ENCODE results near the gene ZNF614. TPM values are rescaled to one million over a fixed set of nuclear protein-coding genes. Genes with fewer than 3 reads are reported as not detected.

Gene ZNF614
- total and polyA plus RNA-seq, 2 of the 13 experiments (the other 11 are each of a cell fraction or from before 2014, with no cell fraction given) = 13.0 to 22.8 TPM

DNA sequence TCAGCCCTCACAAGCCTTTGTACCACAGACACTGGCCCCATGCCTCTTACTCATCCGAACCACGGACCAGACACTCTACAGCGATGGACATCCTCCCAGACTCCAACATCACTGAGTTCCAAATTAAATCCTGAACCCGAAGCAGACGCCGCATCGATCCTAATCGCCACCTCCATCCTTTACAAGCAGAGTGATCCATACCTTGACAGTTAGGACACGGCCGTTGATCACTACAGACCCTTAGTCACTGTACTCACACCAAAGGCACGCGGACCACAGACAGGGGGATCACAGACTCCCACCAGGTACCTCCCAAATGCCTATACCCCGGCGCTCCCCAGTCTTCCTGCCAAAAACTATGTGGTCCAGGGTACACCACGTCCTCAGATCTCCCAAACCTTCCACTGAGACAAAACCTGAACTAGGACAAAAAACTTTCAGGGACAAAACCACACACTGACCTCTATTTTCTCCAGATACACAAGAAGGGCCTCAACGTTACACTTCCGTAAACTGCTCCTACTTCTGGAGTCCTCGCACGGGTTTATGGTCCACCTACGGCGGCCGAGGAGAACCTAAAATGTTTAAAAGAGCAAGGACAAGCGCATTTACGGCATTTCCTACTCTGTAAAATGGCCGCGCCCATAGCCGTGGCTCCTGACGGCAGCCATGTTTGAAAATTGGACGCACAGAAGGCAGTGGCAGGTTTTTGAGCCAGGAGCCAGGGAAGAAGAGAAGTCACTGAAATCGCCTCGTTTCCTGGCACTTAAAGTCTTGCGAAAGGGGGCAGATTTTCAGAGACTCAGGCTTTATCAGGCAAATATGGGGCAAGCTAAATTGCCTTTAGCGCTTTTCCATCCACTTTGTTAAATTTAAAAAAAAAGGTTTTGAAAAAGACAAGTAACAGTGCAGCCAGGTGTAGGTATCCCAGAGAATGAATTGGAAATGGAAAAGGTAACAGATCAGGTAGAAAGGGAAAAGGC lies 41.6 kb downstream of the ZNF614 start, which contains the start of gene ZNF350 (continued):
- TF ChIP-seq, protein P1, sequence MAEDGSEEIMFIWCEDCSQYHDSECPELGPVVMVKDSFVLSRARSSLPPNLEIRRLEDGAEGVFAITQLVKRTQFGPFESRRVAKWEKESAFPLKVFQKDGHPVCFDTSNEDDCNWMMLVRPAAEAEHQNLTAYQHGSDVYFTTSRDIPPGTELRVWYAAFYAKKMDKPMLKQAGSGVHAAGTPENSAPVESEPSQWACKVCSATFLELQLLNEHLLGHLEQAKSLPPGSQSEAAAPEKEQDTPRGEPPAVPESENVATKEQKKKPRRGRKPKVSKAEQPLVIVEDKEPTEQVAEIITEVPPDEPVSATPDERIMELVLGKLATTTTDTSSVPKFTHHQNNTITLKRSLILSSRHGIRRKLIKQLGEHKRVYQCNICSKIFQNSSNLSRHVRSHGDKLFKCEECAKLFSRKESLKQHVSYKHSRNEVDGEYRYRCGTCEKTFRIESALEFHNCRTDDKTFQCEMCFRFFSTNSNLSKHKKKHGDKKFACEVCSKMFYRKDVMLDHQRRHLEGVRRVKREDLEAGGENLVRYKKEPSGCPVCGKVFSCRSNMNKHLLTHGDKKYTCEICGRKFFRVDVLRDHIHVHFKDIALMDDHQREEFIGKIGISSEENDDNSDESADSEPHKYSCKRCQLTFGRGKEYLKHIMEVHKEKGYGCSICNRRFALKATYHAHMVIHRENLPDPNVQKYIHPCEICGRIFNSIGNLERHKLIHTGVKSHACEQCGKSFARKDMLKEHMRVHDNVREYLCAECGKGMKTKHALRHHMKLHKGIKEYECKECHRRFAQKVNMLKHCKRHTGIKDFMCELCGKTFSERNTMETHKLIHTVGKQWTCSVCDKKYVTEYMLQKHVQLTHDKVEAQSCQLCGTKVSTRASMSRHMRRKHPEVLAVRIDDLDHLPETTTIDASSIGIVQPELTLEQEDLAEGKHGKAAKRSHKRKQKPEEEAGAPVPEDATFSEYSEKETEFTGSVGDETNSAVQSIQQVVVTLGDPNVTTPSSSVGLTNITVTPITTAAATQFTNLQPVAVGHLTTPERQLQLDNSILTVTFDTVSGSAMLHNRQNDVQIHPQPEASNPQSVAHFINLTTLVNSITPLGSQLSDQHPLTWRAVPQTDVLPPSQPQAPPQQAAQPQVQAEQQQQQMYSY (CRISPR knock-in tag; IDR thresholded peaks at IDR 0.05) = 0 out of 2 replicates have a peak, but pooled peaks have one; percentile 40
- TF ChIP-seq KLF11 (CRISPR knock-in tag; IDR thresholded peaks at IDR 0.05) = peak; percentile 62; the same call in 1 of the 2 replicates
- TF ChIP-seq SMYD3 (CRISPR knock-in tag; IDR thresholded peaks at IDR 0.05) = 0 out of 2 replicates have a peak, but pooled peaks have one; percentile 28
- TF ChIP-seq ZNF788 (CRISPR knock-in tag; IDR thresholded peaks at IDR 0.05; ENCODE audit: borderline replicate concordance) = peak; percentile 72; the same call in 1 of the 2 replicates
- no peak for TF ChIP-seq PRMT3 (CRISPR knock-in tag; IDR thresholded peaks at IDR 0.05; ENCODE audit: borderline replicate concordance, low read depth)
- TF ChIP-seq SP140L (CRISPR knock-in tag; IDR thresholded peaks at IDR 0.05; ENCODE audit: borderline replicate concordance) = 0 out of 2 replicates have a peak, but pooled peaks have one; percentile 43
- TF ChIP-seq HOXD1 (CRISPR knock-in tag; IDR thresholded peaks at IDR 0.05) = peak; percentile 63; the same call in 1 of the 2 replicates
- peak; percentile 81; the same call in 1 of the 2 replicates for TF ChIP-seq HOXA5 (CRISPR knock-in tag; IDR thresholded peaks at IDR 0.05)
- TF ChIP-seq ZNF331 (CRISPR knock-in tag; IDR thresholded peaks at IDR 0.05) = peak; percentile 68
- no peak for TF ChIP-seq FLYWCH1 (CRISPR knock-in tag; IDR thresholded peaks at IDR 0.05)
- TF ChIP-seq, protein P2, sequence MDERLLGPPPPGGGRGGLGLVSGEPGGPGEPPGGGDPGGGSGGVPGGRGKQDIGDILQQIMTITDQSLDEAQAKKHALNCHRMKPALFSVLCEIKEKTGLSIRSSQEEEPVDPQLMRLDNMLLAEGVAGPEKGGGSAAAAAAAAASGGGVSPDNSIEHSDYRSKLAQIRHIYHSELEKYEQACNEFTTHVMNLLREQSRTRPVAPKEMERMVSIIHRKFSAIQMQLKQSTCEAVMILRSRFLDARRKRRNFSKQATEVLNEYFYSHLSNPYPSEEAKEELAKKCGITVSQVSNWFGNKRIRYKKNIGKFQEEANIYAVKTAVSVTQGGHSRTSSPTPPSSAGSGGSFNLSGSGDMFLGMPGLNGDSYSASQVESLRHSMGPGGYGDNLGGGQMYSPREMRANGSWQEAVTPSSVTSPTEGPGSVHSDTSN (CRISPR knock-in tag; IDR thresholded peaks at IDR 0.05) = no peak
- TF ChIP-seq ZNF382 (CRISPR knock-in tag; IDR thresholded peaks at IDR 0.05; ENCODE audit: borderline replicate concordance) = no peak
- no peak for TF ChIP-seq NFE2L2 (IDR thresholded peaks at IDR 0.05; ENCODE audit: low read length)
- TF ChIP-seq ZNF816 (CRISPR knock-in tag; IDR thresholded peaks at IDR 0.05; ENCODE audit: borderline replicate concordance) = no peak
- TF ChIP-seq, protein P3, sequence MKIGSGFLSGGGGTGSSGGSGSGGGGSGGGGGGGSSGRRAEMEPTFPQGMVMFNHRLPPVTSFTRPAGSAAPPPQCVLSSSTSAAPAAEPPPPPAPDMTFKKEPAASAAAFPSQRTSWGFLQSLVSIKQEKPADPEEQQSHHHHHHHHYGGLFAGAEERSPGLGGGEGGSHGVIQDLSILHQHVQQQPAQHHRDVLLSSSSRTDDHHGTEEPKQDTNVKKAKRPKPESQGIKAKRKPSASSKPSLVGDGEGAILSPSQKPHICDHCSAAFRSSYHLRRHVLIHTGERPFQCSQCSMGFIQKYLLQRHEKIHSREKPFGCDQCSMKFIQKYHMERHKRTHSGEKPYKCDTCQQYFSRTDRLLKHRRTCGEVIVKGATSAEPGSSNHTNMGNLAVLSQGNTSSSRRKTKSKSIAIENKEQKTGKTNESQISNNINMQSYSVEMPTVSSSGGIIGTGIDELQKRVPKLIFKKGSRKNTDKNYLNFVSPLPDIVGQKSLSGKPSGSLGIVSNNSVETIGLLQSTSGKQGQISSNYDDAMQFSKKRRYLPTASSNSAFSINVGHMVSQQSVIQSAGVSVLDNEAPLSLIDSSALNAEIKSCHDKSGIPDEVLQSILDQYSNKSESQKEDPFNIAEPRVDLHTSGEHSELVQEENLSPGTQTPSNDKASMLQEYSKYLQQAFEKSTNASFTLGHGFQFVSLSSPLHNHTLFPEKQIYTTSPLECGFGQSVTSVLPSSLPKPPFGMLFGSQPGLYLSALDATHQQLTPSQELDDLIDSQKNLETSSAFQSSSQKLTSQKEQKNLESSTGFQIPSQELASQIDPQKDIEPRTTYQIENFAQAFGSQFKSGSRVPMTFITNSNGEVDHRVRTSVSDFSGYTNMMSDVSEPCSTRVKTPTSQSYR (CRISPR knock-in tag; IDR thresholded peaks at IDR 0.05; ENCODE audit: borderline replicate concordance) = no peak
- TF ChIP-seq KDM5A (IDR thresholded peaks at IDR 0.05; ENCODE audit: borderline replicate concordance, low read length) = peak; percentile 91
- TF ChIP-seq ZFP36L1 (CRISPR knock-in tag; IDR thresholded peaks at IDR 0.05) = peak; percentile 57; the same call in 1 of the 2 replicates
- TF ChIP-seq NFYC (CRISPR knock-in tag; IDR thresholded peaks at IDR 0.05) = peak; percentile 25; the same call in 1 of the 2 replicates
- no peak for TF ChIP-seq ATRX (CRISPR knock-in tag; IDR thresholded peaks at IDR 0.05; ENCODE audit: borderline replicate concordance)
- no peak for TF ChIP-seq FOXP1 (IDR thresholded peaks at IDR 0.05)
- peak; percentile 13; the same call in 1 of the 2 replicates for TF ChIP-seq FOXP1 (CRISPR knock-in tag; IDR thresholded peaks at IDR 0.05)

Data from HepG2 (cell line).